ENCODE data around the gene SCAF1.

- TF ChIP-seq, protein P1, sequence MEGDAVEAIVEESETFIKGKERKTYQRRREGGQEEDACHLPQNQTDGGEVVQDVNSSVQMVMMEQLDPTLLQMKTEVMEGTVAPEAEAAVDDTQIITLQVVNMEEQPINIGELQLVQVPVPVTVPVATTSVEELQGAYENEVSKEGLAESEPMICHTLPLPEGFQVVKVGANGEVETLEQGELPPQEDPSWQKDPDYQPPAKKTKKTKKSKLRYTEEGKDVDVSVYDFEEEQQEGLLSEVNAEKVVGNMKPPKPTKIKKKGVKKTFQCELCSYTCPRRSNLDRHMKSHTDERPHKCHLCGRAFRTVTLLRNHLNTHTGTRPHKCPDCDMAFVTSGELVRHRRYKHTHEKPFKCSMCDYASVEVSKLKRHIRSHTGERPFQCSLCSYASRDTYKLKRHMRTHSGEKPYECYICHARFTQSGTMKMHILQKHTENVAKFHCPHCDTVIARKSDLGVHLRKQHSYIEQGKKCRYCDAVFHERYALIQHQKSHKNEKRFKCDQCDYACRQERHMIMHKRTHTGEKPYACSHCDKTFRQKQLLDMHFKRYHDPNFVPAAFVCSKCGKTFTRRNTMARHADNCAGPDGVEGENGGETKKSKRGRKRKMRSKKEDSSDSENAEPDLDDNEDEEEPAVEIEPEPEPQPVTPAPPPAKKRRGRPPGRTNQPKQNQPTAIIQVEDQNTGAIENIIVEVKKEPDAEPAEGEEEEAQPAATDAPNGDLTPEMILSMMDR (IDR thresholded peaks at IDR 0.05; ENCODE audit: low read length) = no peak
- TF ChIP-seq EZH2 (IDR thresholded peaks at IDR 0.05; ENCODE audit: borderline replicate concordance, low read length) = no peak
Observed at GRCh38 chr19:49666120-49666444, 24.1 kb downstream of the SCAF1 start.
